Upper lobe of right lung (tissue), 1 donor: ENCODE measurements around the gene TEX26. TPM values are rescaled to one million over a fixed set of nuclear protein-coding genes. Genes with fewer than 3 reads are reported as not detected.

Experiments
- ATAC-seq: fragments of 200-7000 bp; cut with Tn5 transposase; one replicate; pipeline ENCODE4 v1.9.1; 2020; ENCODE audit warnings: mild to moderate bottlenecking, moderate library complexity
- DNase-seq: peaks from one replicate; pipeline ENCODE4 v3.0.0-alpha.2; 2020
- H3K27ac ChIP-seq: fragments of 200-600 bp; one replicate; pipeline ENCODE4 v1.8.0; 2022
- H3K27me3 ChIP-seq: fragments of 200-600 bp; one replicate; pipeline ENCODE4 v1.8.0; 2022; ENCODE audit warnings: mild to moderate bottlenecking
- H3K36me3 ChIP-seq: fragments of 200-600 bp; one replicate; pipeline ENCODE4 v1.8.0; 2022
- H3K4me1 ChIP-seq: fragments of 200-600 bp; one replicate; pipeline ENCODE4 v1.8.0; 2022
- H3K4me3 ChIP-seq: fragments of 200-600 bp; one replicate; pipeline ENCODE4 v1.8.0; 2022; ENCODE audit warnings: mild to moderate bottlenecking
- H3K9me3 ChIP-seq: fragments of 200-600 bp; one replicate; pipeline ENCODE4 v1.8.0; 2022
- CTCF ChIP-seq: fragments of 200-600 bp; IDR thresholded peaks from one replicate; pipeline ENCODE4 v1.8.0; 2022; ENCODE audit warnings: antibody characterized with exemption
- intact Hi-C: fragments of 100-400 bp; cut with DNase I; formaldehyde crosslinking; loops from one replicate; pipeline ENCODE4 v1.11.0; 2022
- total RNA-seq: library from RNA; stranded (reverse); fragmentation: NEBNext Ultra II Directional; extraction: Animal tissue kit (Norgen Biotek cat#: 25700); gene quantifications from one replicate; pipeline ENCODE4 v1.2.1, GENCODE V29; 2021
- donor health status: DM: no; HTN: yes; CAD: no; lungs with severe emphysema.

The TEX26 gene
- total RNA-seq, 1 donor from 2014 or later, result not detected

DNA sequence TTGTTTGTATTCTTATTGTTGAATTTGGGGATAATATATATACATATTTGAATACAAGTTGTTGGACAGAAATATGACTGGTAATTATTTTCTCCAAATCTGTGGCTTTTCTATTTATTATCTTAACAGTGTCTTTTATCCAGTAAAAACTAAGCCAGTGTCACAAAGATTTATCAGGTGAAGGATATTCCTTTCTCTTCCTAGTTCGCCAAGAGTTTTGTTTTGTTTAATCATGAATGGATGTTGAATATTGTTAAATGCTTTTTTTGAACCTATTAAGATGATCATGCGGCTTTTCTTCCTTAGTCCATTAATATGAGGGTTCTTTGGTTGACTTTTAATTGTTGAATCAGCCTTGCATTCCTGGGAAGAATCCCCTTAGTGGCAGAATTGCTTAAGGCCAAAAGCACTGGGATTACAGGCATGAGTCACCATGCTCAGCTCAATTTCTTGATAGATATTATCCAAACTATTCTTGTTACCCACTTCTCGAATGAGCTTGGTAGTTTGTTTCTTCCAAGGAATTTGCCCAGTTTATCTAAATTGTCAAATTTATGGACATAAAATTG, 53.3 kb downstream of the TEX26 start:
- no peak for TF ChIP-seq CTCF
- Histone ChIP-seq H3K36me3 (no peaks in the 10 kb centered on the region), H3K9me3 (no peaks in the 10 kb centered on the region), H3K4me3 (no peak overlapping the region), H3K27ac (no peak overlapping the region), H3K4me1 (no peaks in the 10 kb centered on the region), H3K27me3 (no peaks in the 10 kb centered on the region)
- intact Hi-C loops, result no loop called here
- ATAC-seq (no peak), DNase-seq (no peak)

DNA sequence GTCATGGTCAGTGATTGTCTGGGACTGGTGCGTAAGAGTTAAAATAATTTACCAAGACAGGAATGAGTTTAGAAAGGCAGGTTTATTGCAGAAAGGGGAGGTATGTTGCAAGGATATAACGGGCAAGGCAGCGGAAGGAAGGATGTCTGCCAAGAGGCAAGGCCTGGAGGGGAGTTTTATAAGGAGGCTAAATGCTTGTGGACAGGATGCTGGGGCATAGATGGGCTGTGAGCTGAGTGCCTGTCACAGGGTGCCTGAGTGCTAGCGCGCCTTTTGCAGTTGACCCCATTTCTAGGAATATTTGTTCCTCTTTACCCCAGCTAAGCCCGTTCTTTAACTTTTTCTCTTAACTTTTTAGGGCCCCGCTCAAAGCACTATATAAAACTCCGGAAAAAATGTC, 58.7 kb downstream of the TEX26 start:
- no peak for TF ChIP-seq CTCF
- Histone ChIP-seq H3K27me3 (no peaks in the 10 kb centered on the region), H3K4me3 (no peak overlapping the region), H3K36me3 (no peaks in the 10 kb centered on the region), H3K9me3 (no peaks in the 10 kb centered on the region), H3K27ac (no peak overlapping the region), H3K4me1 (no peaks in the 10 kb centered on the region)
- DNase-seq (no peak), ATAC-seq (no peak)
- intact Hi-C loops, result no loop called here

- Histone ChIP-seq H3K27ac (no peak overlapping the region), H3K9me3 (no peaks in the 10 kb centered on the region), H3K4me3 (no peak overlapping the region), H3K27me3 (no peaks in the 10 kb centered on the region), H3K4me1 (no peaks in the 10 kb centered on the region), H3K36me3 (no peaks in the 10 kb centered on the region)
- no peak for TF ChIP-seq CTCF
- DNase-seq (peak; percentile 76), ATAC-seq (peak; percentile 37)
- intact Hi-C loops, result no loop called here
These were observed 59.5 kb downstream of the TEX26 start for GRCh38 chr13:30991922-30992321.

DNA sequence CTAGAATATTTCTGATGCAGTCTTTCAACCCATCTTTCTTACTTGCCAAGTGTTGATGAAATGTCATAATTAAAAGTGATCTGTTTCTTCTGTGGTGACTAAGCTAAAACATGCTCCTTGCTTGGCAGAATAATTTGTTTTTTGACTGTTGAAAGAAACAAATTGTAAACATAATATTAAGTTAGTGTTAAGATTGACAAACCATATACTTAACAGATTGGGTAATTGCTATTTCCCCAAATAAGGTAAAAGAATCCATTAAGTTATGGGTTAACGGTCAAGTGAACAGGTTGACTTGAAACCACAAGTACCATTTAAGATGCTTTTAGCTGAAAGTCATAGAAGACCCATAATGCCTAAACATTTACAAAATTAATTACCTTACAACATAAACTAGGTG, 62.9 kb downstream of the TEX26 start:
- Histone ChIP-seq H3K9me3 (no peaks in the 10 kb centered on the region), H3K4me3 (no peak overlapping the region), H3K27me3 (no peaks in the 10 kb centered on the region), H3K27ac (no peak overlapping the region), H3K36me3 (no peaks in the 10 kb centered on the region), H3K4me1 (no peaks in the 10 kb centered on the region)
- DNase-seq (no peak), ATAC-seq (no peak)
- TF ChIP-seq CTCF, result no peak
- intact Hi-C loops, result no loop called here

DNA sequence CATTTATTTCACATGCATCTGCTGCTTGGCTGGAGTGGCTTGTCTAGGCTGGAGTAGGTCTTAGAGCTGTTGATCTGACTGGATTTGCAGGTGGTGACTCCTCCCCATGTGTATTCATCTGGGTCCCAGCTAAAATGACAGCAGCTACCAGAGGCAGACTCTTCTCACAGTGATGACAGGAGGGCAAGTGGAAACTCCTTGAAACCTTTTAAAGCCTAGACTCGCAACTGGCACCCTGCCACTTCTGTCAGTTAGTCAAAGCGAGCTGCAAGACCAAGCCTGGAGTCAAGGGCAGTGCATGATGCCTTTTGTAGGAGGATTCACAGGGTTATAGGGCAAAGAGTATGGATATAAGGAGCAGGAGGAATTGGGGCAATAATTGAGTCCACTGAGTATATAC, 65.2 kb downstream of the TEX26 start:
- Histone ChIP-seq H3K27ac (no peak overlapping the region), H3K36me3 (no peaks in the 10 kb centered on the region), H3K4me1 (no peaks in the 10 kb centered on the region), H3K9me3 (no peaks in the 10 kb centered on the region), H3K27me3 (no peaks in the 10 kb centered on the region), H3K4me3 (no peak overlapping the region)
- DNase-seq (no peak), ATAC-seq (no peak)
- no peak for TF ChIP-seq CTCF
- intact Hi-C loops, result no loop called here
